T-helper 2 cell treated with Interferon-gamma antibody and Interleukin-4, amounts not matched to agents 100 ng/mL and 5 ng/mL, for 36 hours (primary cell): ENCODE measurements around the gene FOXA2. TPM values are rescaled to one million over a fixed set of nuclear protein-coding genes. Genes with fewer than 3 reads are reported as not detected.

Experiments used
- intact Hi-C: fragments of 100-400 bp; cut with micrococcal nuclease; formaldehyde crosslinking; loops from one replicate; pipeline ENCODE4 v1.15.1; 2023
- total RNA-seq: library from RNA; stranded (reverse); gene quantifications from 2 replicates; pipeline ENCODE4 v1.2.3, GENCODE V29; 2022

Gene FOXA2
- total RNA-seq, 1 donor from 2014 or later, result not detected

DNA sequence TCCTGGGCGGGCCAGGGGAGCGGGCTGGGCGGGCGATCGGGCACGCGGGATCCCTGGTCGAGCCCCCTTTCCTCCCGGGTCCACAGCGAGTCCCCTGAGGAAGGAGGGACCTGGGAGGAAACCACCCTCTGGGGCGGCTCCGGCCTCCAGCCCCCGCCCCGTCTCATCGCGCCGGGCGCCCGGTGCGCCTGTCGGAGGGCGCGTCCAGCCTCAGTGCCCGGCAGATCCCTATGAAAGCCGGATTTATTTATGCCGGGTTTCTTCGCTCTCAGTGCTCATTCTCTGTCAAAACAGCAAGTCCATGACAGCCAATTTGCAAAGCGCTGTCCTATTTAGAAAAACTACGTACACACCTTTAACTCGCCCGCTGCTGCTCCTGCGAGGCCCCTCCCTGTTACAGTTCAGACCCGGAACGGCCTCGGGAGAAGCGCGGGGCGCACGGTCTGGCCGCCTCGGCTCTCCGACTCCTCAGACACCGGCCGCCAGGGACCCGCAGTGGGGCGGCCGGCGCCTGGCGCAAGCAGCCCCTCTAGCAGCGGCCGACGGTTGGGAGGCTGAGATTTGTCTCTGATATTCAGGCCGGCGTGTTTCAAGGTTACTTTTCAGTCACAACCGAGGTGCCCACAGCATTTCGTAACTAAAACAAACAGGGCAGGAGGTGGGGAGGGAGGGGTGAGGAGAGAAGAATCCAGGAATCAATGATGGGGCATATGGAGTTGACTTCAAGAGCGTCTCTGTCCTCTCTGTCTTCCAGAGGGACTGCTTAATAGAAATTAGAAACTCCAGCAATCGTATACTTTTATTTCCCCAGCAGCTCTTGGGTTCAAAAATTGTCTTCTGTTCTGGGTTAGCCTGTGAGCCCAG is 782 bp upstream of the FOXA2 start:
- intact Hi-C loops, result loop anchor here (5.0 to 10.0 kb wide), 3 partner anchors 883 to 1480 kb away; partner anchors contain the start of gene LINC00237

DNA sequence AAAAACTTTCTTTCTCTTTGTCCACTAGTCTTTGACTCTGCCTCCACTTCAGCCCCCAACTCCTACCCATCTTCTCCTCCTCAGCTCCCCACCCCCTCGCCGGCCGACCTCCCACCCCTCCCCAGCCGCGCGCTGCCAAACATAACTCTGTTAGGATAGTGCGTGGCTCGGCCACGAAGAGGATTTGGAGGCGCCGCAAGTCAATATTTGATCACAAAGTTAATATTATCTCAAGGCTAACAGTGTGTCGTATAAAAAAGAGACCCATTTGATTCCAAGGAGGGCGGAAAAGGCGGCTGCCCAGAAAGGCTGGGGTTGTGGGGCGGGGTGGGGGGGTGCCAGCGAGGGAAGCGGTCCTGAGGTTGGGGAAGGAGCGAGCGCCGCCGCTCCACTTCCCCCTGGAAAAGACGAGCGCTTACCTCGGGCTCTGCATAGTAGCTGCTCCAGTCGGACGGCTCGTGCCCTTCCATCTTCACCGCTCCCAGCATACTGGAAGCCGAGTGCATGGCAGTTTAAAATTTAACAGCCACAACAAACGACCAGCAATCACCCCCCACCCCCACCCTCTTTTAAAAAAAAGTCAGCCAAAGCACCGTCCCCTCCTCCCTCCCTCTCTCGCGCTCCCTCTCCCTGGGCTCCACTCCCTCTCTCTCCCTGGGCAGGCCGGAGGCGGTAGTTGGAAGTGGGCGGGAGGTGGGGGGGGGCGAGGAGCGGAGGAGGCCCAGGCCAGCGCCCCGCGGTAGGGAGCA is 425 bp downstream of the FOXA2 start:
- intact Hi-C loops, result loop anchor here (5.0 to 10.0 kb wide), 3 partner anchors 882 to 1479 kb away; partner anchors contain the start of gene LINC00237

DNA sequence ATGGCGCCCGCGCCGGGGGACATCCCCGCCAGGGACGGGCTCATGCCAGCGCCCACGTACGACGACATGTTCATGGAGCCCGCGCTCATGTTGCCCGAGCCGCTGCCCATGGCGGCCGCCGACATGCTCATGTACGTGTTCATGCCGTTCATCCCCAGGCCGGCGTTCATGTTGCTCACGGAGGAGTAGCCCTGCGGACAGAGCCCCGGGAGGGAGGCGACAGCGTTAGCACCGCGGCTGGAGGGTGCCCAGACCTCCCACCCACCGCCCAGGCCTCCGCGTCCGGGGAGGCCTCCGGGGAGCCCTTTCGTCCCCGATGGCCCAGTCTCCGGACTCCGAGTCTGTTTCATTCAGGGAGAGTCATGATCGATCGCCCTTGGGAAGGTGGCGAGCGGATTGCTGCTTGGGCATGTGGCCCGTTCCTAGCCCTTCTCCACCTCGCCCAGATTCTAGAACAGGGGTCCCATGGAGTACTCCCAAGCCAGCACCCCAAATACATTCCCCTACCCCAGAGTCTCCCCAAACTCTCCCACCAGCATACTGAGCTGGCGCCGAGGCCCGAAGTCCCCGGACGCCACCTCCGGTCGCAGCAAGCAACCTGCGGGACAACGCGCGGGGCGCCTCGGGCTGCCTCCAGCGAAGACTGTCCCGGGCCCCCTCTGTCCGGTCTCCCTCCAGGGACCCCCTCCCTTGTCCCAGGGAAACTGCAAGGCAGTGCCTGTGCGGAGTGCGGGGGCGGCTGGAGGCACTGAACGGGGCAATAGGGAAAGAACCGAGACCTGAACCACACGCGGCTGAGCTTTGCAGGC is 1.2 kb downstream of the FOXA2 start:
- intact Hi-C loops, result loop anchor here (5.0 to 10.0 kb wide), 3 partner anchors 881 to 1478 kb away; partner anchors contain the start of gene LINC00237

DNA sequence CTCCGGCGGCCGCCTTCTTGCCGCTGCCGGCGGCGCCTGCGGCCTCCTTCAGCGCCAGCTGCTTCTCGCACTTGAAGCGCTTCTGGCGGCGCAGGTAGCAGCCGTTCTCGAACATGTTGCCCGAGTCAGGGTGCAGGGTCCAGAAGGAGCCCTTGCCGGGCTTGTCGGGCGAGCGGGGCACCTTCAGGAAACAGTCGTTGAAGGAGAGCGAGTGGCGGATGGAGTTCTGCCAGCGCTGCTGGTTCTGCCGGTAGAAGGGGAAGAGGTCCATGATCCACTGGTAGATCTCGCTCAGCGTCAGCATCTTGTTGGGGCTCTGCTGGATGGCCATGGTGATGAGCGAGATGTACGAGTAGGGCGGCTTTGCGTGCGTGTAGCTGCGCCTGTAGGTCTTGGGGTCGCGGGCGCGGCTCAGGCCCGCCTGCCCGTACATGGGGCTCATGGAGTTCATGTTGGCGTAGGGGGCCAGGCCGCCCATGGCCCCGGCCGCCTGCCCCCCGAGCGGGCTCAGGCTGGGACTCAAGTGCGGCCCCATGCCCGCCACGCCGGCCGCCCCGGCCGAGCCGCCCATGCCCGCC is 1.9 kb downstream of the FOXA2 start:
- intact Hi-C loops, result loop anchor here (5.0 to 10.0 kb wide), 3 partner anchors 880 to 1478 kb away; partner anchors contain the start of gene LINC00237

DNA sequence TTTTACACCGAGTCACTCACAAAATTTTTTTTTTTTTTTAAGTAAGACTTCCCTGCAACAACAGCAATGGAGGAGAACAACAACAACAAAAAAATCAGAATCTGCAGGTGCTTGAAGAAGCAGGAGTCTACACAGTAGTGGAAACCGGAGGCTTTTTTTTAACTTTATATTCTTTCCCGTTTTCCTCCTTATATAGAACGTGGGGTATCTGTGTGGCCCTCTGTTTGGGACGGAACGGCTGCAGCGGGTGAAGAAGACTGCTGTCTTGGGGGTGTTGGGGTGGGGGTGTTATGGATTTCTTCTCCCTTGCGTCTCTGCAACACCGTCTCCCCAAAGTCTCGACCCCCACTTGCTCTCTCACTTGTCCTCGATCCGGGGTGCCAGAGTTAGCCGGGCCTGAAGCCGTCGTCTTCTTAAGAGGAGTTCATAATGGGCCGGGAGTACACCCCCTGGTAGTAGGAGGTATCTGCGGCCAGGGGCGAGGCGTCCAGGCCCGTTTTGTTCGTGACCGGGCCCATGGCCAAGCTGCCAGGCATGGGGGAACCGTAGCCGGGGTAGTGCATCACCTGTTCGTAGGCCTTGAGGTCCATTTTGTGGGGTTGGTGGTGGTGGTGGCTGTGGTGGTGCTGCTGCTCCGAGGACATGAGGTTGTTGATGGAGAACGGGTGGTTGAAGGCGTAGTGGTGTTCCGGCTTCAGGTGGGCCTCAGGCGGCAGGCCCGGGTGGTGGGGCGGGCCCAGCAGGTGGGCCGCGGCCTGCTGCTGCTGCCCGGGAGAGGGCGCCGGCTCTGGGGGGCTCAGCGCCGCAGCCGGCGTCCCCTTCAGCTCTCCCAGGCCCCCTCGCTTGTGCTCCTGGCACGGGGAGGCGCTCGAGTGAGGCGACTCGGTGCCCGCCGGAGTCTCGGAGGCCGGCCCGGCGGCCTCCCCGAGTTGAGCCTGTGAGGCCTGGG is 2.7 kb downstream of the FOXA2 start:
- intact Hi-C loops, result loop anchor here (5.0 to 10.0 kb wide), 3 partner anchors 879 to 1477 kb away; partner anchors contain the start of gene LINC00237

DNA sequence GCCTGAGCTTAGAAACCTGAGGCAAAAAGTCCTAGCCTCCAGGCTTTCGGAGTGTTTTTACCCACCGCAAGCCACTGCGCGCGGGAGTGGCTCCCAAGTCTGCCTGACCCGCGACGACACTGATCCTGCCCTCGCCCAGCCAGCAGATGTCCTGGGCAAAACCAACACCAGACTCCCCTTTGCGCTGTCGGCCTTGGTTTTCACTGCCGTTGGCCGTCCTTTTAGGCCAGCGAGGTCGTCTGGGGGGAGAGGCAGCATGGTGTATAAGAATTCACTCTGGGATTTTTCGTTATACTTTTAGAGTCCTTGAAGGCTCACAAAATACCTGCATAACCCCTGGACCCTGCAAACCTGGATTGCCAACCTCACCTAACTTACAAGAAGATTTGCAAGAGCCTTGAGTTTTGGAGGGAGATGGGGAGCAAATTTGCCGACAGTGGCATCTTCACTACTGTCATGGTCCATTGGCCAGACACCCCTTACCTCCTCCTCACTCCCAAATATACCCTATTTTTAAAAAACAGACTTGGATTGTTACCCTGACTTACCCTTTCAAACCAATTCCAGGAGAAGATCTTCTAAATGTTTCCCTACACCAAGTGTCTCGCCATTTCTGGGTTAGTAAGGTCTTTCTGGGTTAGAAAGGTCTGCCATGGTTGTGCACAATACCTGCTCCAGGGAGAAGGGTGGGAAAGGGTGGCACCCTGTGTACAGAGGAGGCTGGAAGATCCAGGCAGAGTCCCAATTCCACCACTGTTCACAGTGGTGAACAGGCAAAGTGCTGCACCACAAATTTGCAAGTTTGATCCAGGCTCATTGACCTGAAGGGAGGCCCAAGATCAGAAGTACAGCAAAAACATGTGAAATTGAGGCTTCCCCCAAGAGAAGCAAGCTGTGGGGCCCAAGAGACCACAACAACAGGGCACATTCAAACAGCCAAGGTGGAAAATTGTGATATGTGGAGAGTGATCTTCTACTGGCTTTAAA is 4.4 kb downstream of the FOXA2 start:
- intact Hi-C loops, result loop anchor here (5.0 to 10.0 kb wide), 4 partner anchors 878 to 1475 kb away; partner anchors contain the start of gene LINC00237

DNA sequence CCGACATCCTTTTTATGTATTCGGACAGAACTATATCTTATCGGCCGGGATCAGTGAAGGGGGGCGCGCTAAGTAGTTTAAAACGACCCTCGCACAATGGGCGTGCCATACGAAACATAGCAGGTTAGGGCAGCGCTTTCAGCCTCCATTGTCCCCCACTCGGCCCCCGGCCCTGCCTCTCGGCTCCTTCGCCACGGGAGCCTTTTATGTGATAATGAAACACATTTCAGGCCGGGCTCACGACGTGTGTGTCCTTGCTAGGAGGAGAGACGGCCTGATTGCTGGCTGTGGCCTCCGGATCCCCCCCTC is 5.3 kb downstream of the FOXA2 start:
- intact Hi-C loops, result loop anchor here (5.0 kb wide), 1 partner anchor 1072 kb away; no protein-coding TSS in a partner anchor

DNA sequence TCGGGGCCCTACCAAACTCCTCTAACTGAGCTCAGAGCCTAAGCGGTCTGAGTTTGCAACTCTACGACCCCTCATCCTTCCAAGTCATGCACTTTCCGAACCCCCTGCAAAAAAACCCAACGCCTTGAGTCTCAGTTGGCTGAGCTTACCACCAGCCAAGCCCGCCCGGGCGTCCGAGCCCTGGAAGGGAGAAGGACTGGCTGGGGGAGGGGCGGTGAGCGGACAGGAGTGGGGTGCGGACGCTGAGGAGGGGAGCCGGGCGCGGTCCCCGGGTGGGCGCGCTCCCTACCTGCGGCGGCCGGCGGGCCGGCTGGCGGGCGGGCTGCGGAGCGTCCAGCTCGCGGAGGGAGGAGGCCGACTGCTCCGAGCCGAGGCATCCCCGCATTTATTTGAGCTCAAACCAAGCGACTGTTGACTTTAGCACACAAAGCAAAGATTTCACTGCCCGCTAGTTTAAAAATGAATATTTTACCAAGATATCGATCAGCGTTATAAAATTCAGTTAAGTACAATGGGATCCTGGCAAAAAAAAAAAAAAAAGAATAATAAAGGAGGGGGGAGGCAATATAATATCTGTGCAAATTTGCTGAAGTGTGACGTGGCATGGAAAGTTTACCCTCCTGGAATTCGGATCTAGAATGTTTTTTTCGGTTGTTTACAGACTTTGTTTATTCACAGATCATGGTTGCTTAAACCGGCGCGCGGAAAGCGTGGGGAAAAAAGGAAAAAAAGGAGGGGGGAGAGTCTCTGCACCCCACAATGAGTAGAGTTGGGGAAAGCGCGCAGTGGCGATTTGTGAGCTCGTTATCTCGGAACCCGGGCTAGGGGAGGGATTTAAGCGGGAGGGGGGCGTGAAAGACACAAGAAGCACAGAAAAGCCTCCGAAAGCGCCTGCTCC is 5.9 kb downstream of the FOXA2 start:
- intact Hi-C loops, result loop anchor here (5.0 kb wide), 1 partner anchor 1071 kb away; no protein-coding TSS in a partner anchor

DNA sequence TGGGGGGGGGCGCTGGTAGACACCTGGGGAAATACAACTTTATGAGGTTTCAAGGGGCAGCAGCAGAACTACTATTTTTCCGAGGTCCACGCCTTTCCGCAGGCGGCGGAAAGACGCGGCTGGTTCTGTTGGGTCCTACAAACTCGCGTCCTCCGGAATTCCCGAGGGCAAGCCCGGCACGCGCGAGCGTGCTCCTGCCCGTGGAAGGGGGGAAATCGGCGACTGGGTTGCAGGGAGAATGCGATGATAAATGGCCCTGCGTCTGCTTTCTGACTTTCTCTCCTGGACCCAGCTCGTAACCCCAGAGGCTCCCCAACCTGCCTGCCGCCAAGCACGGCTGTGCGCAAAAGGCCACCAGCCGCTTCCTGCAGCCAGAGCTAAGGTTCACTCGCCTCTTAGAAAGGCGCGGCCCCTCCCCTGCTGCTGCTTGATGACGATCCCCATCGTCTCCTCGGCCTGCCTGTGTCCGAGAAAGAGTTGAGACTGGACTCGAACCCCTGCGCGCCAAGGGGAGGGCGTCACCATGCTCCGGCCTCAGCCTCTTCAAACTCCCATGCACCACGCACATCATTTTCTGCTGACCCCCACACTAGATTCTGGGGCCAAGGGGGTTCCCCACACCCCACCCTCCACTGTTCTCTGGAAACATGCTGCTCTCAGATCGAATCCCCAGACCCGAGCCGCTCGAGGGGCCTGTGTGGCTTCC is 6.7 kb downstream of the FOXA2 start:
- intact Hi-C loops, result loop anchor here (5.0 kb wide), 1 partner anchor 1070 kb away; no protein-coding TSS in a partner anchor

DNA sequence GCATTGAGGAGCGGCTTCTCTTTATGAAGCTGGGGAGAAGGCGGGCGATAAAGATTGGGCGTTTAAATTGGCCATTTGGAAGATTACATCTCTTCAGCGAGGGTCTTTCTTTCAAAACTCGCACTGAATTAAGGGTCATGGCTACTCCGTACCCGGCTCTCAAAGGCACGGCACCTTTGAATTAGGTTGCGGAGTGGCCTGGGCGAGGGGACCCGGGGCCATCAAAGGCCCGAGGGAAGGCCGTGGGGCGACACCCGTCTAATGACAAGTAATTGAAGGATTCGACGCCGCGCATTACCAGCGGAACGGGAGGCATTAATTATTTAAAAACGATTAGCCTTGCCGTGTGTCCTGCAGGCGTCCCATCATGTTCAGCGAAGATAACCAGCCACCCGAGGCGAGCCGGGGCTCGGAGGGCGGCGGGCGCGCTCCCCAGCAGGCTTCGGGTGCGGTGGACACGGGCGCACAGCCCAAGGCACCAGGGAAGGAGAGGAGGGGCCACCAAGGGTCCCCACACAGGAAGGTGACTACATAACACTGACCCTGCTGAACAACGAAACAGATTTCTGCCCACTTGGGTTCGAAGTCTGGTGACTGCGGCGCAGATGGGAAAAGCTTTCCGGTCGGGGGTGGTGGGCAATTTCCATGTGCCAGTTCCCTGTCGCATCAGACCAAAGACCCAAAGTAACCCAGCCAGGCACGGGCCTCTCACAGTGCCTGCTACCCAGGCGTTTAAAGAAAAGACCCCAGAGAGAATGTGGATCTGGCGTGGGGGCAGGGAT is 7.4 kb downstream of the FOXA2 start:
- intact Hi-C loops, result loop anchor here (5.0 kb wide), 1 partner anchor 1070 kb away; no protein-coding TSS in a partner anchor

DNA sequence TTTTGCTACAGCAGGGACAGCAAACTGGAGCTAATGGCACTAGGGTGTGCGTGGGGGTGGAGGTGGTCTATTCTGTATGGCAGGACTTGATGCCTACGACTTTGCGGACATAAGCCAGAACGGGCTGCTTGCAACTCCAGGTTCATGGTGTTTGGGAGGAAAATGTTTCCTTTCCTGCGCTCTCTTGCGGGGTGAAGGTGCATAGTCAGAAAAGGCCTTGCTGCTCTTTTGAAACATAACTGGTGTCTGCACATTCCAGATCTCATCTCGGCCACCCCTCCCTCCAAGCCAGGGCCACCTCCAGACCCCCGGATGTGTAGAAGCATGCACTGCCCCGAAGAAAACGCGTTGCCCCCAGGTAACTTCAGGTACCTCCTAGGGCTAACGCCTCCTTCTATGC is 8.1 kb downstream of the FOXA2 start:
- intact Hi-C loops, result loop anchor here (5.0 kb wide), 1 partner anchor 1069 kb away; no protein-coding TSS in a partner anchor

DNA sequence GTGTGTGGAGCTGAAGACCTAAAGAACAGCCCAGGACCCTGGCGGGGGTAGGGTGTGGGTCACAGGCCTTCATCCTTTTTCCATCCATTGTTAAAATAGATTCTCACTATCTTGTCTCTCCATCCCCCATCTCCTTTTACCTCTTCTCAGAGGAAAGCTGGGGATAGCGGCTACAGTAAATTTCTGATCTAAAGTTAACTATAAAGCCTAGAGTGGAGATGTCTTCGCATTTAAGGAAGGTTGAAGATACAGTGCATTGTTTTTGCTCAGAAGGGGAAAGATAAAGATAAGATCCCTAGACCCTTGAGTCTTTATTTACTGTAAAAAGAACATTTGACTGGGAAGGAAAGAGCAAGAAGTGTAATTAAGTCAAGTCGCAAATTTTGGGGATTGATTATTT is 8.6 kb downstream of the FOXA2 start:
- intact Hi-C loops, result loop anchor here (5.0 kb wide), 1 partner anchor 1068 kb away; no protein-coding TSS in a partner anchor

DNA sequence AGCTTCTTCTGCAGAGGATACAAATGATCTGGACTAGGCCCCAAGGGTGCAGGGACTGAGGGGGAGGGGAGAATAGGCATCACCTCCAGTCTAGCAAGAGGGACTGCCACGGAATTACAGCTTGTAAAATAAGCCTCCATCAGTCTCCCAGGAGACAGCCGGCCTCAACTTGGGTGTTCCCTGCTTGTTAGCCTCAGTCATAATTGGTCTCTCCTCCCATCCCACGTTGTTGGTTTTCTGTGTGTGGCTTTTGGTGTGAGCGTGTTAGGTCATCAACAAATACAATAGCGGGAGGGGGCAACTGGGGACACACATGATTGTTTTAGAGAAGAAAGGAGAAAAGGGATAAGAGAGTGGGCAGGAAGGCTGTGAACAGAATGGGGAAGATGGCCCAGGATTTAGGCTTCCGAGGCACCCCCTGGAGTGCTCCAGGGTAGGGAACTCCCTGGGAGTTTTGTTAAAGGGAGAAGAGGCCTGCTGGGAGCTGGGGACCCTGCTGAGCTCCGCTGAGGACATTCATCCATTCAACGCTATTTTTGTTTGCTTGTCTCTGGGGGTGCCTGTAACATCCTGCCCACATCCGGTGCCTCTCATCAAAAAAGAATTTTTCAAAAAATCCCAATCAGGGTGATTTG is 9.2 kb downstream of the FOXA2 start:
- intact Hi-C loops, result loop anchor here (5.0 kb wide), 1 partner anchor 1068 kb away; no protein-coding TSS in a partner anchor

DNA sequence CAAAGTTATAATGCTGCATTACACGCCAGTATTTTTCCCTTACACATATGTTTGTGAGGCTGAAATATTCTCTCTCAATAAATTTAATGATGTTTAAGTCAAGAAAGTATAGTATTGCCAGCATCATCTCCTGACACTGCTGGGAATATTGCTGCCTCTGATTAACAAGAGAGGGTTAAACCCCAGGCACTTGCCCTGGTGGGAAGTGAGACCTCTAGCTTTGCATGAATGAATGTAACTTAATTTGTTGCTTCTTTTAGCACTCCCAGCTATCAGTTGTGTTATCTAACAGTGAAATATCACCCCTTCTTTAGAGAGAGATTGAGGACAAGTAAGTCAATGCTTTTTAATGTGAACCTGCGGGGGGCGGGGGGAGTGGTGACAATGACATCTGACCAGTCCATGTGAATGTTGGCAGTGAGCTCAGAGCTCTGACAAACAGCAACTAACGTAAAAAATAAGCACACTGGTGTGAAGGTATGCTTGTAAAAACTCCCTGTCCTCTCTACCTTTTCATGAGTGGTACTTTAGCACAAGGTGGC is 9.8 kb downstream of the FOXA2 start:
- intact Hi-C loops, result loop anchor here (5.0 kb wide), 1 partner anchor 1067 kb away; no protein-coding TSS in a partner anchor

DNA sequence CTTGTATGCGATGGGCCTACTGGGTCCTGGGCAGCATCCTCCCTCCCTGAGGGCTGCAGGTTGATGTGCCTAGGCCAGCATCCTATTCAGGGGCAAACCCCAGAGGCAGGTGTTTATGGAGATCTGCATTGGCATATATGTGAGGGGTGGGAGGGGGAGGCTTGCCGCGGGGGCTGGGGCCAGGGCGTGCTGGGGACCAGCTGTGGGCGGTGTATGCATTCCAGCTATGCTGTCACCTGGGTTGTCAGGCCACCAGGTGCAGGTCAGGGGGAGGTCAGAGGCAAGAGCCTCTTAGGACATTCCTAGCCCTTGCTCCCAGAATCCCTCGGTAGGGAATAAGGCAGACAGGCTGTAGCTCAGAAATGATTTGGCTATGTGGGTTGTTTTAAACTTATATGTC is 11.9 kb downstream of the FOXA2 start:
- intact Hi-C loops, result no loop called here
